GM19328 (cell line): Measurements from ENCODE around the gene KPNA6.

ENCODE experiments used
- ATAC-seq: cut with Tn5 transposase; IDR thresholded peaks from one replicate; pipeline ENCODE4 v1.9.1; 2021; ENCODE audit warnings: mild to moderate bottlenecking, moderate library complexity; ENCODE audit not compliant: unreplicated experiment

The KPNA6 gene

DNA sequence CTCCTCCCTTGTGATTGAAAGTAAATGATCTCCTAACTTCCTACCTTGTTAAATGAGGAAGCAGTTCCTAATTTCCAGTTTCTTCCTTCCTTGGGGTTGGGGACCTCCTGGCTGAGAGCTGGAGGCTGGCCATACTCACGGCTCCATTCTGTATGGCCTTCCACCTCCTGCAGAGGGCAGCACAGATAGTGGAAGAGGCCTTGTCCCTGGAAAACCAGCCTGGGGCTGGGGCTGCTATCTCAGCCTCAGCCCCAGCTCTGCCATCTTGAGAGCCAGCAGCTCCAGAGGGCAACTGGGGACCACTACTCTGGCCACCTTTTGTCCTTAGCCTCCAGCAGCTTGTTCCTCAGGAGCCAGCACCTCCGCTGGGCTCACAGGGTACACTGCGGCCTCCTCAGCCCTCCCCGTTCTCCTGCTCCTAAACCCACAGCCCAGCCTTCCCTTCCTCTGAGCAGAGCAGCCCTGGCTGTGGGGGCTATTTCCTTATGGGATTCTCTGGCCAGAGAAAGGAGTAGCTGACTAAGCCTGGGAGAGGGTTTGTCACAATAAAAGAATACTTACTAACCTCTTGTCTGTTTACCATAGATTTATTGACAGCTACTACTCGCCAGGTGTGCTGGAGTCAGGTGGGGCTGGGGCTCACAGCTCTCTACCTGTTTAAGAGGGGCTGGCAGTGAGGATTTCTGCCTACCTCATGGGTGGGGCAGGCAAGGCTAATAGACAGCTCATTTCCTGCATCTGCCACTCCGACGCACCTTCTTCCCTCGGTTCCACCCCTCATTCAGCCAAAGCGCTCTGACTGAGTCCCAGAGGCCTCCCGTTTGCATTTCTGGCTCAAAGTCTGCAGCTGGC lies 108.0 kb downstream of the KPNA6 start:
- no peak for ATAC-seq

GRCh38 chr1:32216566-32216965 lies 108.7 kb downstream of the KPNA6 start:
- ATAC-seq: no peak

- no peak for ATAC-seq
These were observed 111.2 kb downstream of the KPNA6 start for GRCh38 chr1:32219022-32219421.

DNA sequence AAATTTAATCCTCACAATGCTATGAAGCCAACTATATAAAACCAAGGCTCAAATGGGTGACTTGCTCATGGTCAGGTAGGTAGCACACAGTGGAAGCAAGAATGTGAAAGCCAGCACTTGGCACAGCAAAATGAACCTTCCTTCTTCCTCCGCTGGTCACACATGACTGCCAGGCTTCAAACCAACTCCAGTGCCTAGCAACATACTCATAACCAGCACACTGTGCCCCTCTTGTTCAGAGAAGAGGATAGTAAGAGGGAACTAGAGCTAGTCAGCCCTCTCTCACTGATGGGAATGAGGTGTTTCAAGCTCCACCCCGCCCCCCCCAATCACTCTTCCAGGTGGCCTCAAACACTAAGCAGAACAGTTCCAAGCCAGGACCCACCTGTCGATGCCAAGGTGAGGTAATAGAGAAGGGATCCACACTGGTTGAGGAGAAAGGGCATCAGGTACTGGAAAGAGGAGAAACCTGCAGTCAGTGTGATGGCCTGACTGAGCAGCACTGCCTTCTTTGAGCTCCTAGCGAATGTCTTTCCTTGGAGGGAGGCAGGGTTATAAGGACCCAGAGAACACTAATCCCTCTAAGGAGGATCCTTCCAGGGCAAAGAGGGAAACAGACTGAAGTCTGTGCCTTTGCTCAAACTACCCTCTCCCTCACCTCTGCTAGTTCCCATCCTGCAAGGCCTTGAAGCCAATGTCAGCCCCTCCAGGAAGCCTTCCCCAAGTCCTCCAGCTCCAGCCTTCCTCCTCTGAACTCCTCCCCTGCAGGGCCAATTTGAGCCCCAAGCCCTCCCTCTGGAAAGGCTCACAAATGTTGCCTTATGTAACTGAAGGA lies 113.1 kb downstream of the KPNA6 start:
- ATAC-seq: no peak

DNA sequence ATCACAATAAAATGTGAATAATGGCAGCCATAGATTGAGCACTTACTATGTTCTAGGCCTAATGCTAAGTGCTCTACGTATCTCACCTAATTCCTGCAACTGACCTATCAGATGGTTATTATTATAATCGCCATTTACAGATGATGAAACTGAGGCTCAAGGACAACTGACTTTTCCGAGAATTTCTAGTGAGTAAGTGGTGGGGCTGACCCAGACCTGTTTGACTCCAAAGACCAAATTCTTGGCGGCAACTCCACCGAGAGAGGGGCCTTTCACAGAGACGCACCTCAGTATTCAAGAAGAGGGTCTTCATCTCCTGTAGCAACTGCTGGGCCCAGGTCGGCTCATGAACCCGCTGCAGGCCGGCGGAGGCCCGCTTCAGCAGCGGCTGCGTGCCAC lies 113.7 kb downstream of the KPNA6 start:
- no peak for ATAC-seq

GRCh38 chr1:32221980-32222755 lies 114.3 kb downstream of the KPNA6 start, which contains the start of the genes EIF3I and TMEM234:
Gene EIF3I (plus strand): TSS chr1:32222407. CDS start chr1:32222442, 35 bp downstream.
Gene TMEM234 (minus strand): TSS chr1:32222353. CDS start chr1:32222322, 31 bp downstream.
- ATAC-seq: peak; percentile 96

DNA sequence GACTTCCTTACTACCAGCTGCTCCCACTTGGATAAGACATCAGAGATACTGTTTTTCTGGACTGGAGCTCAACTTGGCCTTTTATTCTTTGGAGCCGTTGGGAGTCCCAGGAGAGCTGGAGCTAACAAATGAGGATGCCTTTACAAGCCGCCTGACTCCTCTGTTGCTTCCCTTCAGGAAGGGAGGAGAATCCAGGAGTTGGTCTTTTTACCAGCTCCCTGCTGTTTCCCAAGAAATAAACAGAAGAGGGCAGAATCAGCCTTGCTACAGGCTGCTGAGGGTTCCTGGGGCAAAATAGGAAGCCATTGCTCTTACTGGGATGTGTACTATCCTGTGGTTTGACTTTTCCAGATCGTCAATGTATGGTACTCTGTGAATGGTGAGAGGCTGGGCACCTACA lies 115.8 kb downstream of the KPNA6 start:
- no peak for ATAC-seq

DNA sequence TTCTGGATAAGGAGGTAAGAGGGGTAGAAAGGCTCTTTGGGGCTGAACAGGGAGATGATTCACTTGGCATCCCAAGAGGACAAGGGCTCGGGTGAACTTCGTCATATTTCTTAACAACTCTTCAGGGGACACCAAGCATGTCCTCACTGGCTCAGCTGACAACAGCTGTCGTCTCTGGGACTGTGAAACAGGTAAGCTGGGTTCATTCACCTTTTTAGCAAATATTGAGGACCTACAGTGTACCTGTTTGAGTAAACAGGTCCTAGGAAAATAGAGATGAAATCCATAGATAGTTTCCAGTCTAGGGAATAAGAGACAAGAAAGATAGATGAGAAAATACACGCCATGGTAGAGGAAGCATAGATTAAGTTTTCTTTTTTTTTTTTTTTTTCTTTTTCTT lies 116.4 kb downstream of the KPNA6 start:
- no peak for ATAC-seq
